Type B pancreatic cell (in vitro differentiated cells): Measurements from ENCODE around the gene ERAS. TPM values are rescaled to one million over a fixed set of nuclear protein-coding genes. Genes with fewer than 3 reads are reported as not detected.

Experiments used
- DNase-seq: peaks from one replicate; pipeline ENCODE4 v3.0.0; 2021; ENCODE audit warnings: mixed read lengths; ENCODE audit not compliant: unreplicated experiment; ENCODE audit errors: extremely low spot score
- H3K27ac Mint-ChIP-seq: 2 replicates; pipeline ENCODE4 v1.8.0; 2021; ENCODE audit warnings: mild to moderate bottlenecking, mixed read lengths
- H3K27me3 Mint-ChIP-seq: 2 replicates; pipeline ENCODE4 v1.8.0; 2021; ENCODE audit warnings: mixed read lengths
- H3K36me3 Mint-ChIP-seq: 2 replicates; pipeline ENCODE4 v1.8.0; 2021; ENCODE audit warnings: mixed read lengths
- H3K4me1 Mint-ChIP-seq: one replicate; pipeline ENCODE4 v1.8.0; 2021; ENCODE audit warnings: mixed read lengths; ENCODE audit not compliant: unreplicated experiment
- H3K4me3 Mint-ChIP-seq: 2 replicates; pipeline ENCODE4 v1.8.0; 2021; ENCODE audit warnings: mild to moderate bottlenecking, mixed read lengths
- H3K9me3 Mint-ChIP-seq: 2 replicates; pipeline ENCODE4 v1.8.0; 2021; ENCODE audit warnings: mixed read lengths
- CTCF ChIP-seq: fragments of 200-600 bp; sonication (generic); conservative IDR thresholded peaks from 2 replicates; pipeline ENCODE4 v1.5.0; 2021; ENCODE audit warnings: antibody characterized with exemption, mild to moderate bottlenecking
- total RNA-seq: library from RNA; stranded (reverse); gene quantifications from 2 replicates; pipeline ENCODE4 v1.2.1, GENCODE V29; 2021; ENCODE audit warnings: low replicate concordance

ERAS gene
- total RNA-seq, 1 donor from 2014 or later: 0.51 TPM

DNA sequence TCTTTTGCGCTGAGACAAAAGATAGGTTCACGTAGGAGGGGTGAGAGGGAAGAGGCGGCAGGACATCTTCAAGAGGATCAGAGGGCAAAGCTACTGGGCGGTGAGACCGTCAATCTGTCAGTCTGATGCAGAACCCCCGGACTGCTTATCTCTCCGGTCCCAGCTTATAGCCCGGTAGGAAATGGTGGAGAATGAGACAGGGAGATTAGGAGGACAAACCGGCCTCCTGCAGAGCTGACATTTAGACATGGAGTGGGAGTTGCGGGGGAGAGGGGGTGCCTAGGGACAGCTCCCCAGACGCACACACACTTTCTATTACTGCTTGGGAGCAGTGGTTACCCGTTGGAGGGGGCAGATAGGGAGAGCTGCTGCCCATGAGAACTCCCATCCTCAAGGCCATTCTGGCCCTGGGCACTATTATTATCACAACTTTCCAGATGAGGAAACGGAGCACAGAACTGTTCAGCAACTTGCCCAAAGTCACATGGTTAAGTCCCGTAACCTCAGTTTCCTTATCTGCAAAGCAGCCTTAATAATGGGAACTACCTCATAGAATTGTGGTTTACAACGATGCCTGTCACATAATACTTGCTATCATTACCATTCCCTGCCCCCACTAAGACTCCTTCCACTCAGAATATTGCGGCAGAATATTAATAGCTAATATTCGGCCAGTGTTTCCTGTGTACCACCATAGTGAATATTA lies 25.6 kb upstream of the ERAS start:
- Mint-ChIP-seq H3K27me3 (no peaks in the 10 kb centered on the region), H3K4me3 (peak overlapping the region; percentile 98), H3K27ac (peak overlapping the region; percentile 100), H3K4me1 (no peaks in the 10 kb centered on the region), H3K36me3 (peaks cover 5% of the 10 kb centered on the region), H3K9me3 (no peaks in the 10 kb centered on the region)
- no peak for DNase-seq
- TF ChIP-seq CTCF: no peak

GRCh38 chrX:48801280-48802088 lies 24.8 kb upstream of the ERAS start, which contains the start of gene HDAC6:
Gene HDAC6, plus strand, starts transcription at chrX:48802067. Its CDS starts 626 bp downstream, at chrX:48802693.
- Mint-ChIP-seq H3K27ac (peak within 1 kb of the TSS; percentile 100), H3K27me3 (no peaks in the 10 kb centered on the region), H3K36me3 (peaks cover 5% of the 10 kb centered on the region), H3K9me3 (no peaks in the 10 kb centered on the region), H3K4me3 (peak within 1 kb of the TSS; percentile 98), H3K4me1 (no peaks in the 10 kb centered on the region)
- no peak for TF ChIP-seq CTCF
- DNase-seq: peak; percentile 94

- peak; percentile 78 for DNase-seq
- no peaks in the 10 kb centered on the region for H3K27me3 Mint-ChIP-seq
- no peaks in the 10 kb centered on the region for H3K9me3 Mint-ChIP-seq
- no peaks in the 10 kb centered on the region for H3K4me1 Mint-ChIP-seq
- H3K36me3 Mint-ChIP-seq: peaks cover 5% of the 10 kb centered on the region
- peak overlapping the region; percentile 98 for H3K4me3 Mint-ChIP-seq
- peak overlapping the region; percentile 100 for H3K27ac Mint-ChIP-seq
- TF ChIP-seq CTCF: no peak
Measured at GRCh38 chrX:48802089-48802904, 24.0 kb upstream of the ERAS start.

DNA sequence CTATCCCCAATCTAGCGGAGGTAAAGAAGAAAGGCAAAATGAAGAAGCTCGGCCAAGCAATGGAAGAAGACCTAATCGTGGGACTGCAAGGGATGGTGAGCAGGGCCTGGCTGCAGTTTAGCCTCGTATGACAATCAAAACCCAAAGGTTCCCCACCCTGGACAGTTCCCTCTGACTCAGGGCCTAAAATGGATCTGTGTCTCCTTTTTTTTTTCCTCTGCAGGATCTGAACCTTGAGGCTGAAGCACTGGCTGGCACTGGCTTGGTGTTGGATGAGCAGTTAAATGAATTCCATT lies 23.5 kb upstream of the ERAS start:
- peak overlapping the region; percentile 100 for H3K27ac Mint-ChIP-seq
- H3K4me3 Mint-ChIP-seq: peak overlapping the region; percentile 98
- no peaks in the 10 kb centered on the region for H3K9me3 Mint-ChIP-seq
- H3K36me3 Mint-ChIP-seq: peaks cover 5% of the 10 kb centered on the region
- TF ChIP-seq CTCF: no peak
- H3K27me3 Mint-ChIP-seq: no peaks in the 10 kb centered on the region
- no peaks in the 10 kb centered on the region for H3K4me1 Mint-ChIP-seq
- DNase-seq: no peak

DNA sequence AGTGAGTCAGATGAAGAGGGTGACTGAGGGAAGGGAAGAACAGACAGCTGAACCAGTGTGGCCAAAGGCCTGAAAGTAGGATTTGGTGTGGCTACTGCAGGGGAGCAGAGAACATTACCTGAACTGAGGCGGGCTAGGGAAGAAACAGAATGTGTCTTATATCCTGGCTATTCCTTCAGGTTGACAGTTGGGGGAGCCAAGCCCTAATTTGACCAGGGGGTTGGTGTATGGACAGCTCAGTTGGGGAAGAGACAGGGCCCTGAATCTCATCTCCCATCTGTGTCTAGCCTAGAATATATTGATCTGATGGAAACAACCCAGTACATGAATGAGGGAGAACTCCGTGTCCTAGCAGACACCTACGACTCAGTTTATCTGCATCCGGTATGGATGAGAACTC lies 20.2 kb upstream of the ERAS start:
- Mint-ChIP-seq H3K4me3 (no peak overlapping the region), H3K36me3 (peaks cover 5% of the 10 kb centered on the region), H3K9me3 (no peaks in the 10 kb centered on the region), H3K27ac (no peak overlapping the region), H3K4me1 (no peaks in the 10 kb centered on the region), H3K27me3 (no peaks in the 10 kb centered on the region)
- DNase-seq: no peak
- TF ChIP-seq CTCF: no peak
